HG02623 (cell line): ENCODE results near the gene GP5.

Experiments used
- ATAC-seq: cut with Tn5 transposase; IDR thresholded peaks from one replicate; pipeline ENCODE4 v1.9.1; 2021; ENCODE audit warnings: moderate library complexity; ENCODE audit not compliant: unreplicated experiment

Gene GP5

DNA sequence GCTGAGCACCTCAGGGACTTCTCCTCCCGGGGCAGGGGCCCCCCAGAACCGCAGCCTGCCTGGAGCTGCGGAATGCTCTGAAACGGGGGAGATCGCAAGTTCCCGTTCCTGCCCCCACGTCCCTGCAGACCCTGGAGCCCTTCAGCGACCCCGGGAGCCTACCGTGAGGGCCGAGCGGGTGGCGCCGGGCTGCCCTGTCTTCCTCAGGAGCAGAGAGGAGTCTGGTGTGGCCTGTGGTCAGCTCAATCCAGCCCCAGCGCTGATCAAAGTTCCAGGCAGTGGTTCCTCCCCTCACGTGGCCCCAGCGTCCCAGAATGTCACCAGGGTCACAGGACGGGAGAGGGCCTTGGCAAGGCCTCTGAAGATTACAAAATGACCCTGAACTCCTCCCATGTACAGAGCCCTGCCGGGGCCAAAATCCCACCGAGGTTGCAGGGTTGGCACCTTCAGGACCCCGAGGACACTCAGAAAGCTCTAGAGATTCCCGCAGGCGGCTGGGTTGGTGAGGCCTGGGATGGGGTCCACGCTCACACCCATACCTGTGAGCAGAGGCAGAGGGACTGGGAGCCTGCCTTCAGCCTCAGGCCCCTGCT, 47.9 kb downstream of the GP5 start, which contains the start of gene CPN2:
Gene CPN2, minus strand, starts transcription at position 249 of the 593 bp plus-strand sequence. CDS start 8,626 bp downstream, outside the sequence.
- no peak for ATAC-seq

DNA sequence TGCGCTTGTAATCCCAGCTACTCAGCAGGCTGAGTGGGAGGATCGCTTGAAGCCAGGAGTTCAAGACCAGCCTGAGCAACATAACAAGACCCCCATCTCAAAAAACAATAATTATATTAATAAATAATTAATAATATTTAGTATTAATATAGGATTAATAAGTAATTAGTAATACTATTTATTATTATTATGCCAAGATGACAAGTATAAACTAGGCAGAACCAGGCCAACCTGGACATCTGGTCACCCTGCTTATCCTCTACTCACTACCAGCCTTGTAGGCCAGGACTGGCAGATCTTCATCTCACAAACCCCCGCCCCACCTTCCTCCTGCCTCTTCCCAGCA, 48.4 kb downstream of the GP5 start:
- no peak for ATAC-seq

DNA sequence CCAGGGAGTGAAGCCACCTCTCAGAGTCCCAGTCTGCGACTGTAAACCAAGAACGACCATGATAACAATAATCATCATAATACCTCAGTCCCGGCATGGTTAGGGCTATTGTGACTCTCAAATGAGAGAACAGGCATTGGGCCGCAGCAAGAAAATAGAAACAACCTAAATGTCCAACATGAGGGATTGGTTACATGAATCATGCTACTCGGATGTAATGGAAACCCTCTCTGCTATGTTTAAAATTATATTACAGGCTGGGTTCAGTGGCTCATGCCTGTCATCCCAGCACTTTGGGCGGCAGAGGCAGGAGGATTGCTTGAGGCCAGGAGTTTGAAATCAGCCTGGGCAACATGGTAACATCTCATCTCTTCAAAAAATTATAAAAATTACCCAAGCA, 50.7 kb downstream of the GP5 start:
- ATAC-seq = no peak

DNA sequence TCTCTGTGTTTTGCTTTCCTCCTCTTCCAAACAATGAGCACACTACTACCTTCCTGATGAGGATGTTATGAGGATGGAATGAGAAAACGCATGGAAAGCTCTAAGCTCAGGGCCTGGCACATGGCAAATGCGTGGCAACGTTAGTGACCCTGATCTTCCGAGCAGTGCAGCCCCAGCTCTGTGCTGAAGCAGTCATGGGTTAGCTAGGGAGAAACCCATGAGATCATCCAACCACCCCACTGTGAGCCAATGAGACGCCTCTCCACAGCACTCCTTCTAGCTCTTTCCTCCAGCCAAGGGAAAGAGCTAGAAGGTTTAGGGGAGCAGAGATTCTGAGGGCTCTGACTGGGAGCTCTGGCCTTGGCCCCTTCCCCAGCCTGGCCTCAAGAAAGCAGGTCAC, 52.4 kb downstream of the GP5 start:
- no peak for ATAC-seq

DNA sequence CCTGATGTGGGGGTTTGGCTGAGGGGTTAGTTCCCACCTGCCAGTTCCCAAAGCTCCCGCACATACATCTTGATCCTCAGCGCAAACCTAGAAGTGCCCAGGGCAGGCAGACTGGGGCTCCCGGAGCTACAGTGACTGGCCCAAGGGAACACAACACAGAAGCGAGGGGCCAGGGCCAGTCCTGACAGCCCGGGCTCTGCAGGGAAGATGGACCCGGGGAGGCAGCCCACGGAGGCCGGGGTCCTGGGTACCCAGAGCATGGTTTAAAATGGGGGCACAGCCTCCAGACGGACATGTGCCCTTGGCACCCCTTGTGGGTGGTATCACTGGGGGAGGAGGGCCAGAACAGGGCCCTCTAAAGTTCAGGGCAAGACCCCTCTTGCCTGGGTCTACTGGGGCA, 53.0 kb downstream of the GP5 start:
- ATAC-seq = no peak
